A549 treated with AZD2906 at 1 μM for 4 hours (cell line): ENCODE results near the gene SLX4. TPM values are rescaled to one million over a fixed set of nuclear protein-coding genes. Genes with fewer than 3 reads are reported as not detected.

Source experiments
- total RNA-seq: library from RNA; stranded (reverse); fragments of 200-300 nt; extraction: Qiagen RNA extraction; gene quantifications from 5 replicates; pipeline ENCODE4 v1.2.3, GENCODE V29; 2022

Gene SLX4, protein sequence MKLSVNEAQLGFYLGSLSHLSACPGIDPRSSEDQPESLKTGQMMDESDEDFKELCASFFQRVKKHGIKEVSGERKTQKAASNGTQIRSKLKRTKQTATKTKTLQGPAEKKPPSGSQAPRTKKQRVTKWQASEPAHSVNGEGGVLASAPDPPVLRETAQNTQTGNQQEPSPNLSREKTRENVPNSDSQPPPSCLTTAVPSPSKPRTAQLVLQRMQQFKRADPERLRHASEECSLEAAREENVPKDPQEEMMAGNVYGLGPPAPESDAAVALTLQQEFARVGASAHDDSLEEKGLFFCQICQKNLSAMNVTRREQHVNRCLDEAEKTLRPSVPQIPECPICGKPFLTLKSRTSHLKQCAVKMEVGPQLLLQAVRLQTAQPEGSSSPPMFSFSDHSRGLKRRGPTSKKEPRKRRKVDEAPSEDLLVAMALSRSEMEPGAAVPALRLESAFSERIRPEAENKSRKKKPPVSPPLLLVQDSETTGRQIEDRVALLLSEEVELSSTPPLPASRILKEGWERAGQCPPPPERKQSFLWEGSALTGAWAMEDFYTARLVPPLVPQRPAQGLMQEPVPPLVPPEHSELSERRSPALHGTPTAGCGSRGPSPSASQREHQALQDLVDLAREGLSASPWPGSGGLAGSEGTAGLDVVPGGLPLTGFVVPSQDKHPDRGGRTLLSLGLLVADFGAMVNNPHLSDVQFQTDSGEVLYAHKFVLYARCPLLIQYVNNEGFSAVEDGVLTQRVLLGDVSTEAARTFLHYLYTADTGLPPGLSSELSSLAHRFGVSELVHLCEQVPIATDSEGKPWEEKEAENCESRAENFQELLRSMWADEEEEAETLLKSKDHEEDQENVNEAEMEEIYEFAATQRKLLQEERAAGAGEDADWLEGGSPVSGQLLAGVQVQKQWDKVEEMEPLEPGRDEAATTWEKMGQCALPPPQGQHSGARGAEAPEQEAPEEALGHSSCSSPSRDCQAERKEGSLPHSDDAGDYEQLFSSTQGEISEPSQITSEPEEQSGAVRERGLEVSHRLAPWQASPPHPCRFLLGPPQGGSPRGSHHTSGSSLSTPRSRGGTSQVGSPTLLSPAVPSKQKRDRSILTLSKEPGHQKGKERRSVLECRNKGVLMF (N-terminal part only)
- 3.9 to 5.2 TPM (median 4.7 TPM) in 5 replicates for total RNA-seq

DNA sequence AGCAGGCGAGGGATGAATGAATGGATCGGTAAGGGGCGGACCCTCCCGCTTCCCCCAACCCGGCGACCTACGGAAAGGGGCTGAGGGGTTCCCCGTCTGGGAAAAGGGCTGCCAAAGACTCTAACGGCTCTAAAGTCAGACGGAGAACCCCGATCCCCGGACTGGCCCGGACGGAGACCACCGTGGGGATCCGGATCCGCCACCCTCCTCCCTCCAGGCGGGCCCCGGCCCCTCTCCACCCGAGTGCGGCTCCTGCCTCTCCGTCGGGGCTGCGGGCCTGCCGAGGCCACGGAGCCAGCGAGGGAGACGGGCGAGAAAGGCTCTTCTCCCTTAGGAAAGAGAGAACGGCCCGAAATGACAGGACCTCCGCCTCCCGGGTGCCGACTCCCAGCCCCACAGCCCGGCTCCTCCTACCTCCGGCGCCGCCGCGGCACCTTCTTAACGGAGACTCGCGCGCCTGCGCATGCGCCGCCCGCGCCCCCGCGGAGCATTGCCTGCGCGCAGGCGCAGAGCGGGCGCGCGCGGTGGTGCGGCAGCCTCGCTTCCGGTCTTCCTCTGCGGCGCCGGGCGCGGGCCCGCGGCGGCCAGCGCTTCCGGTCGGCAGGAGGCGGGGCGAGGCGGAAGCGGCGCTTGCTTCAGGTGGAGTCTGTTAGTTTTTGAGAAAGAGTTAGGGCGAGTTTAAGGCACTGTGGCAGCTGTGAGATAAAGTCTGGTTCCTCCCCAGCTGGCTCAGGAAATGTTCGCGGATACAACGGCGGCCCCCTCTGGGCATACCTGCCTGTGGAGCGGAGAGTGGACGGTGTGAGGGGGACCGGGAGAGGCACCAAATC is at the start of gene SLX4:
Gene SLX4 (minus strand): TSS at position 461 of the 830 bp plus-strand sequence. CDS start 2,642 bp downstream, outside the sequence.

GRCh38 chr16:3654249-3654991 is 43.0 kb upstream of the SLX4 start, which contains the start of gene DNASE1:
TSS of gene DNASE1 (plus strand) at chr16:3654691. CDS start at chr16:3655374, 683 bp downstream.

DNA sequence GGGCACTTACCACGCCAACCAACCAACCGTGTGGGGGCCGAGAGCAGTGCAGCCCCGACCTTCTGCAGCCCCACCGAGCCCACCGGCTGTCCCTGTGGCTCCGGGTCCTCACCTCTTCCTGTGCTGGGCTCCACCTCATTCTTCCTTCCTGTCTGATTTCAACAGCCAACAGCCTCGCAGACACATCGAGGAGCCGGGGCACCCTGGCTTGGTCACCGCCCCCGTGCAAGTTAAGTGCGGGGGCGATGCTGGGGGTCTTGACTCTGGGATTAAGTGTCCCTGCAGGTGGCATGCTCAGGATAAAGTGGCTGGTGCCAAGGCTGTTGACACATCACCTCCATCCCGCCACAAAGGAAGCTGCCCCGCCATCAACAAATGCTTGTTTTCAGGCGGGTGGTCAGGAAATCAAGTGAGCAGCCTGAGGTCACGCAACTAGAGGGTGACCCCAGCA is 34.1 kb downstream of the SLX4 start, which contains the start of gene NLRC3:
Gene NLRC3 (minus strand): TSS at position 102 of the 451 bp plus-strand sequence. CDS start 12,367 bp downstream, outside the sequence.

Other genes with a start within 250 kb of the SLX4 start
- gene ZSCAN32, start 210.6 kb downstream of the SLX4 start, total RNA-seq = 10.8 to 18.4 TPM (median 14.8 TPM) in 5 replicates
- gene ZNF174, start 210.4 kb downstream of the SLX4 start, total RNA-seq = 12.3 to 14.5 TPM (median 12.8 TPM) in 5 replicates
- gene ZNF597, start 168.1 kb downstream of the SLX4 start, total RNA-seq = 0.95 to 1.3 TPM (median 1.0 TPM) in 5 replicates
- 46.2 to 54.0 TPM (median 52.7 TPM) in 5 replicates for gene NAA60, start 167.9 kb downstream of the SLX4 start, total RNA-seq
- not detected in 5 replicates for gene C16orf90, start 116.1 kb downstream of the SLX4 start, total RNA-seq
- gene CLUAP1, start 110.6 kb downstream of the SLX4 start, total RNA-seq = 17.4 to 20.5 TPM (median 19.0 TPM) in 5 replicates
- 0.02 to 0.08 TPM in 2 of 5 replicates, not detected in the others for gene NLRC3, start 34.2 kb downstream of the SLX4 start, total RNA-seq
- 2.2 to 4.4 TPM (median 3.9 TPM) in 5 replicates for gene DNASE1, start 43.1 kb upstream of the SLX4 start, total RNA-seq
- 121 to 141 TPM (median 133 TPM) in 5 replicates for gene TRAP1, start 105.9 kb upstream of the SLX4 start, total RNA-seq